Gastroesophageal sphincter (tissue), 3 donors: ENCODE results near the gene PRSS21.

Experiments used
- EP300 ChIP-seq: sonication (generic); formaldehyde crosslinking; IDR thresholded peaks from one replicate; pipeline ENCODE4 v1.6.1; 2017; ENCODE audit warnings: antibody characterized with exemption, mild to moderate bottlenecking
- POLR2A ChIP-seq, 2 donors: fragments of 450-650 bp; IDR thresholded peaks; one replicate each; pipeline ENCODE4 v1.6.1; 2017; ENCODE audit warnings: antibody characterized with exemption in 2 of 2, mild to moderate bottlenecking in 2 of 2, moderate library complexity in 1 of 2
- POLR2AphosphoS5 ChIP-seq: sonication (generic); formaldehyde crosslinking; IDR thresholded peaks from one replicate; pipeline ENCODE4 v1.6.1; 2017; ENCODE audit warnings: antibody characterized with exemption
- TF ChIP-seq, protein P1 (sequence below), 4 experiments: fragments of 200-600 bp in 2 of 4; fragments of 450-650 bp in 2 of 4; sonication (generic) in 1 of 4; IDR thresholded peaks; one replicate each; pipeline ENCODE4 v1.5.1; 2017 to 2019; ENCODE audit warnings: antibody characterized with exemption in 4 of 4, mild to moderate bottlenecking in 2 of 4, moderate library complexity in 2 of 4

DNA sequence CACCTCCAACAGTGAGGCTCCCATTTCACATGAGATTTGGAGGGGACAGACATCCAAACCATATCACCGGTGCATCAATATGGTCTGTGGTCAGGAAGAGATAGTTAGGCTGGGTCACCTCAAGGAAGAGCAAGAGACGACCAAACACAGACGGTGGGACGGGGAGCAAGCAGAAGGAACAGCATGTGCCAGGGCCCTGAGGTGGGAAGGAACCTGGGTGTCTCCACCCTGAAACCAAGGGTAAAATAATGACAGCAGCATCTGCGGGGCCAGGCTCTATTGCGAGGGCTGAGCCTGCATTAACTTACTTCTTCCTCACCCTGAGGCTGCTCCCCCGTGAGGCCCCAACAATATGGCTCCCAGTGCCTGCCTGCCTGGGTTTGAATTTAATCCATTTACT lies 8.9 kb upstream of the PRSS21 start:
- TF ChIP-seq POLR2A (IDR thresholded peaks at IDR 0.05), result no peak
- TF ChIP-seq POLR2AphosphoS5, result no peak
- TF ChIP-seq EP300, result no peak
- TF ChIP-seq, protein P1, sequence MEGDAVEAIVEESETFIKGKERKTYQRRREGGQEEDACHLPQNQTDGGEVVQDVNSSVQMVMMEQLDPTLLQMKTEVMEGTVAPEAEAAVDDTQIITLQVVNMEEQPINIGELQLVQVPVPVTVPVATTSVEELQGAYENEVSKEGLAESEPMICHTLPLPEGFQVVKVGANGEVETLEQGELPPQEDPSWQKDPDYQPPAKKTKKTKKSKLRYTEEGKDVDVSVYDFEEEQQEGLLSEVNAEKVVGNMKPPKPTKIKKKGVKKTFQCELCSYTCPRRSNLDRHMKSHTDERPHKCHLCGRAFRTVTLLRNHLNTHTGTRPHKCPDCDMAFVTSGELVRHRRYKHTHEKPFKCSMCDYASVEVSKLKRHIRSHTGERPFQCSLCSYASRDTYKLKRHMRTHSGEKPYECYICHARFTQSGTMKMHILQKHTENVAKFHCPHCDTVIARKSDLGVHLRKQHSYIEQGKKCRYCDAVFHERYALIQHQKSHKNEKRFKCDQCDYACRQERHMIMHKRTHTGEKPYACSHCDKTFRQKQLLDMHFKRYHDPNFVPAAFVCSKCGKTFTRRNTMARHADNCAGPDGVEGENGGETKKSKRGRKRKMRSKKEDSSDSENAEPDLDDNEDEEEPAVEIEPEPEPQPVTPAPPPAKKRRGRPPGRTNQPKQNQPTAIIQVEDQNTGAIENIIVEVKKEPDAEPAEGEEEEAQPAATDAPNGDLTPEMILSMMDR (IDR thresholded peaks at IDR 0.05), result no peak
